Memory B cell (primary cell): ENCODE results near the gene MEX3D.

Experiments
- ATAC-seq: fragments of 150-1000 bp; cut with Tn5 transposase; 2 replicates; pipeline ENCODE4 v1.10.0; 2021; ENCODE audit warnings: low read depth, mild to moderate bottlenecking, moderate library complexity
- DNase-seq, 2 donors: peaks; one replicate each; pipeline ENCODE4 v3.0.0; 2022; ENCODE audit warnings: low spot score in 2 of 2
- H3K27ac Mint-ChIP-seq: one replicate; pipeline ENCODE4 v1.8.0; 2022; ENCODE audit warnings: mild to moderate bottlenecking, moderate library complexity, mixed read lengths
- H3K27me3 Mint-ChIP-seq: one replicate; pipeline ENCODE4 v1.8.0; 2022; ENCODE audit warnings: mixed read lengths
- H3K36me3 Mint-ChIP-seq: one replicate; pipeline ENCODE4 v1.8.0; 2022; ENCODE audit warnings: mild to moderate bottlenecking, mixed read lengths
- H3K4me1 Mint-ChIP-seq: one replicate; pipeline ENCODE4 v1.8.0; 2022; ENCODE audit warnings: mixed read lengths
- H3K4me3 Mint-ChIP-seq: one replicate; pipeline ENCODE4 v1.8.0; 2022; ENCODE audit warnings: mild to moderate bottlenecking, moderate library complexity, mixed read lengths
- H3K9me3 Mint-ChIP-seq: one replicate; pipeline ENCODE4 v1.8.0; 2022; ENCODE audit warnings: mixed read lengths

Gene MEX3D

DNA sequence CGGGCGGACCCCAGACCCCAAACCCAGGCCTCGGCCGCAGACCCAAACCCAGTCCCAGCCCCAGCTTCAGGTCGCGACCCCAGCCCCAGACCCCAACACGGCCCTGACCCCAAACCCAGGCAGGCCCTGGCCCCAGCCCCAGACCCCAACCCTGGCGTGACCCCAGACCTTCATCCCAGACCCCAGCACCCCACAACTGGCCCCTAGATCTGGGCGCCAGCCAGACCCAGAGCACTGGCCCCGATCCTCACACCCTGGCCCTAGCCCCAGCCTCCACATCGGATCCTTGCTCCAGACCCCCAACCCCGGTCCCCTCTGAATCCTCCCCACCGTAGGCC is 17.1 kb upstream of the MEX3D start:
- H3K9me3 Mint-ChIP-seq = no peaks in the 10 kb centered on the region
- peaks cover 6% of the 10 kb centered on the region for H3K36me3 Mint-ChIP-seq
- ATAC-seq (no peak), DNase-seq (no peak)
- no peak overlapping the region for H3K4me3 Mint-ChIP-seq
- peaks cover 8% of the 10 kb centered on the region for H3K4me1 Mint-ChIP-seq
- no peak overlapping the region for H3K27ac Mint-ChIP-seq
- H3K27me3 Mint-ChIP-seq = no peaks in the 10 kb centered on the region

- peaks cover 7% of the 10 kb centered on the region for H3K4me1 Mint-ChIP-seq
- no peak for DNase-seq
- no peaks in the 10 kb centered on the region for H3K27me3 Mint-ChIP-seq
- no peak overlapping the region for H3K27ac Mint-ChIP-seq
- peaks cover 8% of the 10 kb centered on the region for H3K36me3 Mint-ChIP-seq
- H3K4me3 Mint-ChIP-seq = no peak overlapping the region
- no peaks in the 10 kb centered on the region for H3K9me3 Mint-ChIP-seq
- no peak for ATAC-seq
Measured at GRCh38 chr19:1584500-1585242, 16.5 kb upstream of the MEX3D start.

- Mint-ChIP-seq H3K4me3 (no peak overlapping the region), H3K27ac (no peak overlapping the region), H3K4me1 (peaks cover 6% of the 10 kb centered on the region), H3K36me3 (peaks cover 10% of the 10 kb centered on the region), H3K9me3 (no peaks in the 10 kb centered on the region), H3K27me3 (no peaks in the 10 kb centered on the region)
- ATAC-seq = no peak
- no peak for DNase-seq
Measured at GRCh38 chr19:1582201-1582600, 14.1 kb upstream of the MEX3D start.

DNA sequence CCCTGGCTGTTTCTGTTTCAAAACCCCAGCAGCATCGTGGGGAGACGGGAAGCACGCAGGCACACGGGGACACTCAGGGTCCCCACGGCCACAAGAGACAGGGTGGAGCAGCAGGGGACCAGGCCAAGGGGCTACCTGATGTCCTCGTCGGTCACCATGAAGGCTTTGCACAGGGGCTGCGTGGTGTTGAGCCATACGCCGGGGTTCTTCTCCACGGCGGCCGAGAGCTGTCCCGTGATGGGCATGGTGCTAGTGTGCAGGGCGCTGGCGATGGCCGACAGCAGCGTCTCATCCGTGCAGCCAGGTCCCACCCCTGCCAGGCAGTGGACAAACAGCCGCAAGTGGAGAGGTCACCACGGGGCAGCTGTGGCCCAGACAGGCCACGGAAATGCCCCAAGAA is 12.8 kb upstream of the MEX3D start:
- Mint-ChIP-seq H3K4me3 (no peak overlapping the region), H3K27ac (no peak overlapping the region), H3K27me3 (no peaks in the 10 kb centered on the region), H3K36me3 (peaks cover 11% of the 10 kb centered on the region), H3K4me1 (peaks cover 4% of the 10 kb centered on the region), H3K9me3 (no peaks in the 10 kb centered on the region)
- ATAC-seq (no peak), DNase-seq (no peak)

- Mint-ChIP-seq H3K27ac (no peak overlapping the region), H3K36me3 (peaks cover 13% of the 10 kb centered on the region), H3K4me3 (no peak overlapping the region), H3K27me3 (no peaks in the 10 kb centered on the region), H3K4me1 (peaks cover 5% of the 10 kb centered on the region), H3K9me3 (no peaks in the 10 kb centered on the region)
- ATAC-seq = no peak
- DNase-seq = no peak
Measured at GRCh38 chr19:1580382-1580781, 12.3 kb upstream of the MEX3D start.

GRCh38 chr19:1579222-1579621 is 11.1 kb upstream of the MEX3D start:
- Mint-ChIP-seq H3K4me3 (no peak overlapping the region), H3K27me3 (no peaks in the 10 kb centered on the region), H3K27ac (no peak overlapping the region), H3K36me3 (peaks cover 10% of the 10 kb centered on the region), H3K4me1 (peaks cover 3% of the 10 kb centered on the region), H3K9me3 (no peaks in the 10 kb centered on the region)
- DNase-seq = no peak
- no peak for ATAC-seq

GRCh38 chr19:1577929-1578618 is 9.9 kb upstream of the MEX3D start:
- H3K27ac Mint-ChIP-seq = no peak overlapping the region
- H3K4me1 Mint-ChIP-seq = peaks cover 6% of the 10 kb centered on the region
- H3K27me3 Mint-ChIP-seq = no peaks in the 10 kb centered on the region
- no peak overlapping the region for H3K4me3 Mint-ChIP-seq
- H3K36me3 Mint-ChIP-seq = peaks cover 10% of the 10 kb centered on the region
- DNase-seq (no peak), ATAC-seq (no peak)
- no peaks in the 10 kb centered on the region for H3K9me3 Mint-ChIP-seq

GRCh38 chr19:1577090-1577928 is 9.2 kb upstream of the MEX3D start:
- H3K36me3 Mint-ChIP-seq = peaks cover 10% of the 10 kb centered on the region
- ATAC-seq = no peak
- no peak overlapping the region for H3K27ac Mint-ChIP-seq
- no peak overlapping the region for H3K4me3 Mint-ChIP-seq
- no peaks in the 10 kb centered on the region for H3K27me3 Mint-ChIP-seq
- no peak for DNase-seq
- H3K9me3 Mint-ChIP-seq = no peaks in the 10 kb centered on the region
- H3K4me1 Mint-ChIP-seq = peaks cover 6% of the 10 kb centered on the region

- no peak for ATAC-seq
- no peaks in the 10 kb centered on the region for H3K9me3 Mint-ChIP-seq
- H3K27me3 Mint-ChIP-seq = no peaks in the 10 kb centered on the region
- DNase-seq = no peak
- H3K4me1 Mint-ChIP-seq = peaks cover 6% of the 10 kb centered on the region
- no peak overlapping the region for H3K27ac Mint-ChIP-seq
- peaks cover 10% of the 10 kb centered on the region for H3K36me3 Mint-ChIP-seq
- no peak overlapping the region for H3K4me3 Mint-ChIP-seq
Measured at GRCh38 chr19:1576242-1577089, 8.3 kb upstream of the MEX3D start.

- no peaks in the 10 kb centered on the region for H3K9me3 Mint-ChIP-seq
- H3K4me3 Mint-ChIP-seq = no peak overlapping the region
- H3K4me1 Mint-ChIP-seq = peaks cover 6% of the 10 kb centered on the region
- ATAC-seq = no peak
- DNase-seq = no peak
- no peak overlapping the region for H3K27ac Mint-ChIP-seq
- H3K27me3 Mint-ChIP-seq = no peaks in the 10 kb centered on the region
- H3K36me3 Mint-ChIP-seq = peaks cover 10% of the 10 kb centered on the region
Measured at GRCh38 chr19:1575323-1576241, 7.5 kb upstream of the MEX3D start.

DNA sequence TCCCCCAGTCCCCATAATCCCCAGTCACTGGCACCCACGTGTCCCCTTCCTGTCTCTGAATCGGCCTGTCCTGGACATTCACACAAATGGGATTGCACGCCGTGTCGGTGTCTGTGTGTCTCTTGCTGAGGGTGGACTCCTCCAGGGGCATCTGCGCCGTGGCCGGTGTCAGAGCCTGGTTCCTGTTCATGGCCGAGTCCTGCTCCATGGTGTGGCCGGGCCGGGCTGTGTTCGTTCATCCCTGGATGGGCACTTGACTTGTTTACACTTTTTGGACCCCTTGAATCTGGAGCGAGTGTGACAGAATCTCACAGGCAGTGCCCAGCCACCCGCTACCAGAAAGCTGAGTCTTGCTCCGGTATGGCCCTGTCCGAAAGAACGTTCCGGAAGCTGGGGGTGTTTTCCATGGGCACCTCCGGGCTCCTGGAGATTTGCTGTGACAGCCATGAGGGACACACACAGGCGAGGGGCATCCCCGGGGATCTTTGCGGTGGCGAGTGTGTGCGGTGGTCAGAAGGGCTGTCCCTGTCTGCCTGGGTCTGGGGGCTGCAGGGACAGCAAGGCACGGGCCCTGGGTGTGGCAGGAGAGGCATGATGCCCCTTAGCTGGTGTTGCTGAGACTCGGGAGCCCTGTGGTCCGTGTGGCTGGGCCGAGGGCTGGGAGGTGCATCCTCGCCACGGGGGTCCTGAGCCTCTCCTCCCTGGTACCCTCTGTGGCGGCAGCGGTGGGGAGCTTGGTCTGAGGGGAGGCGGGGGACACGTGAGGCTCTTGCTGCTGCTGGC is 6.4 kb upstream of the MEX3D start:
- Mint-ChIP-seq H3K4me1 (peaks cover 11% of the 10 kb centered on the region), H3K36me3 (peaks cover 8% of the 10 kb centered on the region), H3K27ac (no peak overlapping the region), H3K4me3 (no peak overlapping the region), H3K27me3 (peaks cover 6% of the 10 kb centered on the region), H3K9me3 (no peaks in the 10 kb centered on the region)
- ATAC-seq (no peak), DNase-seq (no peak)

- ATAC-seq = no peak
- no peak overlapping the region for H3K27ac Mint-ChIP-seq
Measured at GRCh38 chr19:1572795-1573194, 4.7 kb upstream of the MEX3D start.

More at GRCh38 chr19:1572795-1573194, 4.7 kb upstream of the MEX3D start:
- peaks cover 11% of the 10 kb centered on the region for H3K4me1 Mint-ChIP-seq
- no peaks in the 10 kb centered on the region for H3K9me3 Mint-ChIP-seq
- peaks cover 6% of the 10 kb centered on the region for H3K27me3 Mint-ChIP-seq
- no peak overlapping the region for H3K4me3 Mint-ChIP-seq
- DNase-seq = no peak
- H3K36me3 Mint-ChIP-seq = peaks cover 4% of the 10 kb centered on the region
